K562 (cell line): ENCODE measurements around the gene ITPKB. TPM values are rescaled to one million over a fixed set of nuclear protein-coding genes. Genes with fewer than 3 reads are reported as not detected.

Experiments
- CHD1 ChIP-seq: fragments of 200-600 bp; sonication (generic); IDR thresholded peaks from one replicate; pipeline ENCODE4 v1.6.1; 2012; ENCODE audit warnings: mild to moderate bottlenecking, moderate library complexity, low read length, inconsistent platforms
- EGR1 ChIP-seq: fragments of 450-650 bp; conservative IDR thresholded peaks from 2 replicates; pipeline ENCODE4 v1.6.1; 2017; ENCODE audit warnings: mild to moderate bottlenecking
- KDM1A ChIP-seq, 2 experiments: fragments of 450-650 bp; IDR thresholded peaks; 2 replicates each; pipeline ENCODE4 v1.6.1; 2016; ENCODE audit warnings: mild to moderate bottlenecking in 2 of 2
- NFIC ChIP-seq: fragments of 450-650 bp; IDR thresholded peaks from 2 replicates; pipeline ENCODE4 v1.6.1; 2017; ENCODE audit warnings: mild to moderate bottlenecking, inconsistent platforms
- PPARD ChIP-seq: fragments of 250-450 bp; sonication (Bioruptor Pico); IDR thresholded peaks from 2 replicates; pipeline ENCODE4 v1.8.0; 2022; ENCODE audit warnings: inconsistent platforms, mild to moderate bottlenecking, moderate library complexity
- ZNF174 ChIP-seq: fragments of 250-450 bp; sonication (Bioruptor Pico); IDR thresholded peaks from 2 replicates; pipeline ENCODE4 v1.4.0; 2020; ENCODE audit warnings: mild to moderate bottlenecking
- ZNF24 ChIP-seq: fragments of 450-650 bp; IDR thresholded peaks from 2 replicates; pipeline ENCODE4 v1.6.1; 2016
- ZNF668 ChIP-seq: fragments of 250-450 bp; sonication (Bioruptor Pico); IDR thresholded peaks from 2 replicates; pipeline ENCODE4 v1.8.0; 2022; ENCODE audit warnings: mild to moderate bottlenecking, inconsistent platforms
- ZSCAN29 ChIP-seq: fragments of 450-650 bp; IDR thresholded peaks from 2 replicates; pipeline ENCODE4 v1.6.1; 2017
- polyA plus RNA-seq, 8 experiments: library from polyadenylated mRNA; depleted of rRNA in 4 of 8; stranded (reverse) in 5 of 8; unstranded in 3 of 8; fragments of >200 nt; fragmentation: Nextera tagmentation in 2 of 8; fragmentation: Illumina TruSeq in 1 of 8; extraction: Ambion mirVana in 2 of 8; extraction: Trizol in 1 of 8; gene quantifications; 2 replicates each; pipeline versions ENCODE4 v1.2.1 to v1.2.3, GENCODE V29; 2011 to 2014; ENCODE audit warnings: inconsistent platforms in 1 of 8, missing spikeins in 1 of 8
- total RNA-seq, 7 experiments: library from RNA; depleted of rRNA in 6 of 7; stranded (reverse); fragments of >200 nt in 6 of 7; fragmentation: Illumina TruSeq in 2 of 7; extraction: Trizol in 2 of 7; gene quantifications; 2 replicates each; pipeline versions ENCODE4 v1.2.1 to v1.2.3, GENCODE V29; 2011 to 2021; ENCODE audit warnings: low replicate concordance in 1 of 7
- TF ChIP-seq, protein P1 (sequence below): sonication (generic); formaldehyde crosslinking; IDR thresholded peaks from 2 replicates; pipeline ENCODE4 v1.8.0; 2022; ENCODE audit warnings: mild to moderate bottlenecking, missing genetic modification reagents, borderline replicate concordance
- TF ChIP-seq, protein P2 (sequence below): sonication (generic); formaldehyde crosslinking; IDR thresholded peaks from 2 replicates; pipeline ENCODE4 v1.8.1; 2022; ENCODE audit warnings: missing genetic modification reagents
- TF ChIP-seq, protein P3 (sequence below), 2 experiments: IDR thresholded peaks; 2 replicates each; pipeline ENCODE4 v1.6.1; 2012; ENCODE audit warnings: improper control_type of control experiment in 2 of 2, low read depth in 2 of 2, low read length in 2 of 2, borderline replicate concordance in 1 of 2
- TF ChIP-seq, protein P4 (sequence below): fragments of 200-800 bp; sonication (Bioruptor generic); IDR thresholded peaks from 2 replicates; pipeline ENCODE4 v1.6.1; 2016; ENCODE audit warnings: missing genetic modification characterization, missing compliant biosample characterization
- TF ChIP-seq, protein P5 (sequence below): fragments of 450-650 bp; IDR thresholded peaks from 2 replicates; pipeline ENCODE4 v1.6.1; 2017; ENCODE audit warnings: antibody characterized with exemption

ITPKB gene
- total and polyA plus RNA-seq, 9 of the 15 experiments (the other 6 are each of a cell fraction or from before 2014, with no cell fraction given) = 0.01 to 0.22 TPM; not detected in 7

DNA sequence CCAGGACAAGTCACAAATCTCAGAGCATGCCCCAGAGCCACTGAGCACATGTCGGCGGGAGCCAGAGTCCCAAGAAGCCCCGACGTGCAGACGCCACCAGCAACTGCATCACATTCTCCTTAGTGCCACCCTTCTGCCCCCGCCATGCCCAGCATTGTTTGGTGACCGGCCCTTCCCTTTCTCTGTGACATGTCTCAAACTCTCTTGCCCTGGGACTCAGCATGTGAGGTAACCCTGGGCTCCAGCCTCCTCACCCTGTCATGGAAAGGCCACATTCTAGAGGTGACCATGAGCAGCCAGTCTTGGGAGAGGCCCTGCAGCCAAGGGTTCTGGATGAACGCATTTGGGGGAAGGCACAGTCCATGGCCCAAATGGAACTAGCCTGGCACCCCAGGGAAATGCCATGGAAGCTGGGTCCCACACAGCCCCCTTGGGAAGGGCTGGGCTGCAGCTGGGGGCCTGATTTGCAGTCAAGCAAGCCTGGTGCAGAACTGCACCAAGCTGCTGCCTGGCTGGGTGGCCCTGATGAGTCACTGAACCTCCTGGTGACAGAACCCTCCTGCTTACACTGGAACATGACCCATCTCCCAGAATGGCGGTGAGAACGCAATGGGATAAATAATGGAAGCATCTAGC, 94.4 kb downstream of the ITPKB start (continued):
- TF ChIP-seq, protein P1, sequence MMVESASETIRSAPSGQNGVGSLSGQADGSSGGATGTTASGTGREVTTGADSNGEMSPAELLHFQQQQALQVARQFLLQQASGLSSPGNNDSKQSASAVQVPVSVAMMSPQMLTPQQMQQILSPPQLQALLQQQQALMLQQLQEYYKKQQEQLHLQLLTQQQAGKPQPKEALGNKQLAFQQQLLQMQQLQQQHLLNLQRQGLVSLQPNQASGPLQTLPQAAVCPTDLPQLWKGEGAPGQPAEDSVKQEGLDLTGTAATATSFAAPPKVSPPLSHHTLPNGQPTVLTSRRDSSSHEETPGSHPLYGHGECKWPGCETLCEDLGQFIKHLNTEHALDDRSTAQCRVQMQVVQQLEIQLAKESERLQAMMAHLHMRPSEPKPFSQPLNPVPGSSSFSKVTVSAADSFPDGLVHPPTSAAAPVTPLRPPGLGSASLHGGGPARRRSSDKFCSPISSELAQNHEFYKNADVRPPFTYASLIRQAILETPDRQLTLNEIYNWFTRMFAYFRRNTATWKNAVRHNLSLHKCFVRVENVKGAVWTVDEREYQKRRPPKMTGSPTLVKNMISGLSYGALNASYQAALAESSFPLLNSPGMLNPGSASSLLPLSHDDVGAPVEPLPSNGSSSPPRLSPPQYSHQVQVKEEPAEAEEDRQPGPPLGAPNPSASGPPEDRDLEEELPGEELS (CRISPR knock-in tag) = no peak
- TF ChIP-seq, protein P2, sequence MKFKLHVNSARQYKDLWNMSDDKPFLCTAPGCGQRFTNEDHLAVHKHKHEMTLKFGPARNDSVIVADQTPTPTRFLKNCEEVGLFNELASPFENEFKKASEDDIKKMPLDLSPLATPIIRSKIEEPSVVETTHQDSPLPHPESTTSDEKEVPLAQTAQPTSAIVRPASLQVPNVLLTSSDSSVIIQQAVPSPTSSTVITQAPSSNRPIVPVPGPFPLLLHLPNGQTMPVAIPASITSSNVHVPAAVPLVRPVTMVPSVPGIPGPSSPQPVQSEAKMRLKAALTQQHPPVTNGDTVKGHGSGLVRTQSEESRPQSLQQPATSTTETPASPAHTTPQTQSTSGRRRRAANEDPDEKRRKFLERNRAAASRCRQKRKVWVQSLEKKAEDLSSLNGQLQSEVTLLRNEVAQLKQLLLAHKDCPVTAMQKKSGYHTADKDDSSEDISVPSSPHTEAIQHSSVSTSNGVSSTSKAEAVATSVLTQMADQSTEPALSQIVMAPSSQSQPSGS (CRISPR knock-in tag) = no peak
- no peak for TF ChIP-seq ZNF668 (CRISPR knock-in tag)
- TF ChIP-seq NFIC = no peak
- no peak for TF ChIP-seq CHD1
- TF ChIP-seq PPARD (CRISPR knock-in tag) = no peak
- no peak for TF ChIP-seq EGR1
- TF ChIP-seq KDM1A (IDR thresholded peaks at IDR 0.05) = no peak
- TF ChIP-seq ZNF174 (CRISPR knock-in tag) = no peak
- TF ChIP-seq ZNF24 = no peak
- TF ChIP-seq, protein P3, sequence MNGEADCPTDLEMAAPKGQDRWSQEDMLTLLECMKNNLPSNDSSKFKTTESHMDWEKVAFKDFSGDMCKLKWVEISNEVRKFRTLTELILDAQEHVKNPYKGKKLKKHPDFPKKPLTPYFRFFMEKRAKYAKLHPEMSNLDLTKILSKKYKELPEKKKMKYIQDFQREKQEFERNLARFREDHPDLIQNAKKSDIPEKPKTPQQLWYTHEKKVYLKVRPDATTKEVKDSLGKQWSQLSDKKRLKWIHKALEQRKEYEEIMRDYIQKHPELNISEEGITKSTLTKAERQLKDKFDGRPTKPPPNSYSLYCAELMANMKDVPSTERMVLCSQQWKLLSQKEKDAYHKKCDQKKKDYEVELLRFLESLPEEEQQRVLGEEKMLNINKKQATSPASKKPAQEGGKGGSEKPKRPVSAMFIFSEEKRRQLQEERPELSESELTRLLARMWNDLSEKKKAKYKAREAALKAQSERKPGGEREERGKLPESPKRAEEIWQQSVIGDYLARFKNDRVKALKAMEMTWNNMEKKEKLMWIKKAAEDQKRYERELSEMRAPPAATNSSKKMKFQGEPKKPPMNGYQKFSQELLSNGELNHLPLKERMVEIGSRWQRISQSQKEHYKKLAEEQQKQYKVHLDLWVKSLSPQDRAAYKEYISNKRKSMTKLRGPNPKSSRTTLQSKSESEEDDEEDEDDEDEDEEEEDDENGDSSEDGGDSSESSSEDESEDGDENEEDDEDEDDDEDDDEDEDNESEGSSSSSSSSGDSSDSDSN (IDR thresholded peaks at IDR 0.05; ENCODE audit: borderline replicate concordance in 1 of 2, low read depth in 2 of 2, low read length in 2 of 2) = no peak
- TF ChIP-seq, protein P4, sequence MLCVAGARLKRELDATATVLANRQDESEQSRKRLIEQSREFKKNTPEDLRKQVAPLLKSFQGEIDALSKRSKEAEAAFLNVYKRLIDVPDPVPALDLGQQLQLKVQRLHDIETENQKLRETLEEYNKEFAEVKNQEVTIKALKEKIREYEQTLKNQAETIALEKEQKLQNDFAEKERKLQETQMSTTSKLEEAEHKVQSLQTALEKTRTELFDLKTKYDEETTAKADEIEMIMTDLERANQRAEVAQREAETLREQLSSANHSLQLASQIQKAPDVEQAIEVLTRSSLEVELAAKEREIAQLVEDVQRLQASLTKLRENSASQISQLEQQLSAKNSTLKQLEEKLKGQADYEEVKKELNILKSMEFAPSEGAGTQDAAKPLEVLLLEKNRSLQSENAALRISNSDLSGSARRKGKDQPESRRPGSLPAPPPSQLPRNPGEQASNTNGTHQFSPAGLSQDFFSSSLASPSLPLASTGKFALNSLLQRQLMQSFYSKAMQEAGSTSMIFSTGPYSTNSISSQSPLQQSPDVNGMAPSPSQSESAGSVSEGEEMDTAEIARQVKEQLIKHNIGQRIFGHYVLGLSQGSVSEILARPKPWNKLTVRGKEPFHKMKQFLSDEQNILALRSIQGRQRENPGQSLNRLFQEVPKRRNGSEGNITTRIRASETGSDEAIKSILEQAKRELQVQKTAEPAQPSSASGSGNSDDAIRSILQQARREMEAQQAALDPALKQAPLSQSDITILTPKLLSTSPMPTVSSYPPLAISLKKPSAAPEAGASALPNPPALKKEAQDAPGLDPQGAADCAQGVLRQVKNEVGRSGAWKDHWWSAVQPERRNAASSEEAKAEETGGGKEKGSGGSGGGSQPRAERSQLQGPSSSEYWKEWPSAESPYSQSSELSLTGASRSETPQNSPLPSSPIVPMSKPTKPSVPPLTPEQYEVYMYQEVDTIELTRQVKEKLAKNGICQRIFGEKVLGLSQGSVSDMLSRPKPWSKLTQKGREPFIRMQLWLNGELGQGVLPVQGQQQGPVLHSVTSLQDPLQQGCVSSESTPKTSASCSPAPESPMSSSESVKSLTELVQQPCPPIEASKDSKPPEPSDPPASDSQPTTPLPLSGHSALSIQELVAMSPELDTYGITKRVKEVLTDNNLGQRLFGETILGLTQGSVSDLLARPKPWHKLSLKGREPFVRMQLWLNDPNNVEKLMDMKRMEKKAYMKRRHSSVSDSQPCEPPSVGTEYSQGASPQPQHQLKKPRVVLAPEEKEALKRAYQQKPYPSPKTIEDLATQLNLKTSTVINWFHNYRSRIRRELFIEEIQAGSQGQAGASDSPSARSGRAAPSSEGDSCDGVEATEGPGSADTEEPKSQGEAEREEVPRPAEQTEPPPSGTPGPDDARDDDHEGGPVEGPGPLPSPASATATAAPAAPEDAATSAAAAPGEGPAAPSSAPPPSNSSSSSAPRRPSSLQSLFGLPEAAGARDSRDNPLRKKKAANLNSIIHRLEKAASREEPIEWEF = no peak
- TF ChIP-seq, protein P5, sequence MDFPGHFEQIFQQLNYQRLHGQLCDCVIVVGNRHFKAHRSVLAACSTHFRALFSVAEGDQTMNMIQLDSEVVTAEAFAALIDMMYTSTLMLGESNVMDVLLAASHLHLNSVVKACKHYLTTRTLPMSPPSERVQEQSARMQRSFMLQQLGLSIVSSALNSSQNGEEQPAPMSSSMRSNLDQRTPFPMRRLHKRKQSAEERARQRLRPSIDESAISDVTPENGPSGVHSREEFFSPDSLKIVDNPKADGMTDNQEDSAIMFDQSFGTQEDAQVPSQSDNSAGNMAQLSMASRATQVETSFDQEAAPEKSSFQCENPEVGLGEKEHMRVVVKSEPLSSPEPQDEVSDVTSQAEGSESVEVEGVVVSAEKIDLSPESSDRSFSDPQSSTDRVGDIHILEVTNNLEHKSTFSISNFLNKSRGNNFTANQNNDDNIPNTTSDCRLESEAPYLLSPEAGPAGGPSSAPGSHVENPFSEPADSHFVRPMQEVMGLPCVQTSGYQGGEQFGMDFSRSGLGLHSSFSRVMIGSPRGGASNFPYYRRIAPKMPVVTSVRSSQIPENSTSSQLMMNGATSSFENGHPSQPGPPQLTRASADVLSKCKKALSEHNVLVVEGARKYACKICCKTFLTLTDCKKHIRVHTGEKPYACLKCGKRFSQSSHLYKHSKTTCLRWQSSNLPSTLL = no peak
- TF ChIP-seq ZSCAN29 = no peak
